Activated CD4-positive, alpha-beta T cell treated with anti-CD3 and anti-CD28 coated beads, Interleukin-2, Interleukin-4, amounts not matched to agents 100 ng/mL and 50 ng/mL, durations not matched to agents 16 hours and 8 hours (primary cell): ENCODE measurements around the gene CRYGB.
"Not testable (repeated sequence)": the region's sequence is repeated elsewhere in the genome, so short reads cannot be mapped to it uniquely, and the experiment has no call there.

ENCODE experiments used
- DNase-seq: peaks from one replicate; pipeline ENCODE4 v3.0.0-alpha.2; 2020; ENCODE audit warnings: low spot score

CRYGB gene

GRCh38 chr2:208112969-208113368 lies 33.0 kb downstream of the CRYGB start:
- no peak for DNase-seq

GRCh38 chr2:208112273-208112745 lies 33.6 kb downstream of the CRYGB start:
- DNase-seq: not testable (repeated sequence)

- DNase-seq: no peak
Measured at GRCh38 chr2:208103616-208104015, 42.3 kb downstream of the CRYGB start.

GRCh38 chr2:208101716-208102631 lies 44.0 kb downstream of the CRYGB start:
- no peak for DNase-seq

GRCh38 chr2:208099682-208100470 lies 46.1 kb downstream of the CRYGB start:
- DNase-seq: no peak

DNA sequence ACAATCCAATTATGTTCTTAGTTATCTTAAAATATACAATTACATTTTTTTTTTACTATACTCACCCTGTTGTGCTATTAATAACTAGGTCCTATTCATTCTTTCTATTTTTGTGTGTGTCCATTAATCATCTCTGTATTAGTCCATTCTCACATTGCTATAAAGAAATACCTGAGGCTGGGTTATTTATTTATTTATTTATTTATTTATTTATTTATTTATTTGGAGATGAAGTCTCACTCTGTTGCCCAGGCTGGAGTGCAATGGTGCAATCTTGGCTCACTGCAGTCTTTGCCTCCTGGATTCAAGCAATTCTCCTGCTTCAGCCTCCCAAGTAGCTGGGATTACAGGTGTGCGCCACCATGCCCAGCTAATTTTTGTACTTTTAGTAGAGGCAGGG lies 47.3 kb downstream of the CRYGB start:
- DNase-seq: not testable (repeated sequence)

DNA sequence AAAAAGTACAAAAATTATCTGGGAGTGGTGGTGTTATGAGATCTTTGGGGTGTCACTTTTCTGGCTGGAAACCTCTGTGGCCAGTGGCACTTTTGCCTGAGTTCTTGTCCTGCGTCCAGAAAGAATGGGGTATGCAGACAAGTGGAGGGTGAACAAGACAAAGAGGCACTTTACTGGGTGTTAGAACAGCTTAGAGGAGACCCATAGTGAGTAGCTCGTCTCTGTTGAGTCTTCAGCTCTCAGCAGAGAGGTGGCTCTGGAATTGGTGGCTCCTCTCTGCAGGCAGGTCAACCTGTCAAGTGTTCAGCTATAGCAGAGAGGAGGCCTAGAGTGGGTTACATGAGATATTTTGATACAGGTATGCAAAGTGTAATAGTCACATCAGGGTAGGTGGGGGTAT lies 47.7 kb downstream of the CRYGB start:
- DNase-seq: no peak

GRCh38 chr2:208097801-208098200 lies 48.2 kb downstream of the CRYGB start:
- DNase-seq: no peak

DNA sequence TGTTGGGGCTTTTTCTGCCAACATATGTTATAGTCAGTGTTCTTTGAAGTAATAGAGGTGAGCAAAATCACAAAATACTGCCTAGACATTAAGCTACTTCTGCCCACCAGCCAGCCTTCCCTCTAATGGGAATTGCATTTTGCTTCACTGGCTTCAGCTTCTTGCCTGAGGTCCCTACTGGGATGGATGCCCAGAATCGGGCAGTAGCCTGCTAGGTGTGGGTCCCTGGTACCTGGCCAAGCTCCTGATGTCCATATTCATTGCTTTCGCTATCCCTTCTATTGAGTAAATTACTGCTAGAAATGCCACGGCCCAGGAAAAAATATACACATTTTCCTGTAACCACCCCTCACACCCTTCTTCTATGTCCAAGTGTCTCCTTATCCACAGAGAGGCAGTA lies 48.6 kb downstream of the CRYGB start:
- DNase-seq: no peak

DNA sequence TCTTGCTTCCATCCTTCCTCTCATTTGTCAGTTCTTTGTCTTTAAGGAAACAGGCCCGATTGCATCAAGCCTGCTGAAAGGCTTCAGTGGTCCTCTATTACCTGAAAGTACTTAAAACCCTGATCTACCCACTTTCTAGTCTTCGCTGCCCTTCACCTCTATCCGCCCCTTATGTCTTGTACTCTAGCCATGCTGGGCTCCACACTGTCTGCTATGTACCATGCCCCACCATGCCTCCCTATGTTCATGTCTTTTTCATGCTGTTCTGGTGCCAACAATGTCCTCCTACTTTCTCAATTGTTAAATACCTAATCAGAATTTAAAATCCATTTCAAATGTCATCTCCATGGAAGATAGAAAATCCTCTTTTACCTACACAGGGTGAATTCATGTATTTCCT lies 49.9 kb downstream of the CRYGB start:
- no peak for DNase-seq

DNA sequence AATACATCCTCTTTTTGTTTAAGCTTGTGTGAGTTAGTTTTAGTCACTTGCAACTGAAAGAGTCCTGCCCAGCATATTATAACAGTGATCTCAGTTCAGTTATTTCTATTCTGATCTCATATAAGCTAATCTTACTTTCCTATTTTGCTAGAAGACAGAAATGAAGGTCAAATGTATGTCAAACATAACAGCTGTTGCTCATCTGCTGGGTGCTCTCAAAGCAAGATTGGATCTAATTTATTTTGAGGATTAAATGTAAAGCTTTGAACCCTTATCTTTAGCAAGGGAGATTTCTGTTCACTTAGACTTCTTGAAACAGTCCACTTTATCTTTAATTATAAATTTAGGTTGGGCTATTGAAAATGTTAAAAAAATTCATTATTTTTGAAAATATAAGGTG lies 52.8 kb downstream of the CRYGB start:
- DNase-seq: no peak
